Measurements from ENCODE around the gene SLC16A7. TPM values are rescaled to one million over a fixed set of nuclear protein-coding genes. Genes with fewer than 3 reads are reported as not detected.

The SLC16A7 gene
- total and polyA plus RNA-seq, 10 donors, result 3.2 to 98.8 (median 60.9) TPM

GRCh38 chr12:59700153-59700450 is 104.3 kb downstream of the SLC16A7 start:
- Histone ChIP-seq H3K36me3 (peaks cover 0 to 6% (median 5%) of the 10 kb centered on the region in 6 donors), H3K4me1 (peaks cover 0 to 12% (median 5%) of the 10 kb centered on the region in 6 donors), H3K4me3 (no peak overlapping the region), H3K27me3 (replicated peaks in 1 of 7) (no peaks in the 10 kb centered on the region), H3K9me3 (no peaks in the 10 kb centered on the region), H3K27ac (peak overlapping the region in 4 of 8 donors; percentile 38 to 52 (median 46))
- TF ChIP-seq, protein P1, sequence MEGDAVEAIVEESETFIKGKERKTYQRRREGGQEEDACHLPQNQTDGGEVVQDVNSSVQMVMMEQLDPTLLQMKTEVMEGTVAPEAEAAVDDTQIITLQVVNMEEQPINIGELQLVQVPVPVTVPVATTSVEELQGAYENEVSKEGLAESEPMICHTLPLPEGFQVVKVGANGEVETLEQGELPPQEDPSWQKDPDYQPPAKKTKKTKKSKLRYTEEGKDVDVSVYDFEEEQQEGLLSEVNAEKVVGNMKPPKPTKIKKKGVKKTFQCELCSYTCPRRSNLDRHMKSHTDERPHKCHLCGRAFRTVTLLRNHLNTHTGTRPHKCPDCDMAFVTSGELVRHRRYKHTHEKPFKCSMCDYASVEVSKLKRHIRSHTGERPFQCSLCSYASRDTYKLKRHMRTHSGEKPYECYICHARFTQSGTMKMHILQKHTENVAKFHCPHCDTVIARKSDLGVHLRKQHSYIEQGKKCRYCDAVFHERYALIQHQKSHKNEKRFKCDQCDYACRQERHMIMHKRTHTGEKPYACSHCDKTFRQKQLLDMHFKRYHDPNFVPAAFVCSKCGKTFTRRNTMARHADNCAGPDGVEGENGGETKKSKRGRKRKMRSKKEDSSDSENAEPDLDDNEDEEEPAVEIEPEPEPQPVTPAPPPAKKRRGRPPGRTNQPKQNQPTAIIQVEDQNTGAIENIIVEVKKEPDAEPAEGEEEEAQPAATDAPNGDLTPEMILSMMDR (IDR thresholded peaks at IDR 0.05 in 8 of 11, conservative IDR thresholded peaks at IDR 0.05 in 3 of 11), result no peak
- TF ChIP-seq POLR2AphosphoS5 (IDR thresholded peaks at IDR 0.05) (no peak), POLR2A (IDR thresholded peaks at IDR 0.05) (no peak)
- intact Hi-C loops (cut with DNase I; ENCODE audit: low total_unique reads), result no loop called here
- 80 to 98% (median 93%) methylated on average over 1 of the region's 1 CpG for WGBS, 5 donors
- DNase-seq, result no peak

GRCh38 chr12:59708064-59708463 is 112.2 kb downstream of the SLC16A7 start:
- H3K4me1 ChIP-seq, result no peaks in the 10 kb centered on the region
- no peak for DNase-seq
- TF ChIP-seq, protein P1 (IDR thresholded peaks at IDR 0.05 in 8 of 11, conservative IDR thresholded peaks at IDR 0.05 in 3 of 11), result no peak
- TF ChIP-seq POLR2AphosphoS5 (IDR thresholded peaks at IDR 0.05) (no peak), POLR2A (IDR thresholded peaks at IDR 0.05) (no peak)
- H3K27ac ChIP-seq, result no peak overlapping the region
- H3K36me3 ChIP-seq, result peaks cover 0 to 33% (median 9%) of the 10 kb centered on the region in 6 donors
- H3K4me3 ChIP-seq, result no peak overlapping the region
- intact Hi-C loops (cut with DNase I; ENCODE audit: low total_unique reads), result no loop called here
- no peaks in the 10 kb centered on the region for H3K27me3 ChIP-seq (replicated peaks in 1 of 7)
- no peaks in the 10 kb centered on the region for H3K9me3 ChIP-seq

- DNase-seq, result no peak
- Histone ChIP-seq H3K4me1 (no peaks in the 10 kb centered on the region), H3K27ac (no peak overlapping the region), H3K27me3 (replicated peaks in 1 of 7) (no peaks in the 10 kb centered on the region), H3K36me3 (peaks cover 0 to 33% (median 9%) of the 10 kb centered on the region in 6 donors), H3K4me3 (no peak overlapping the region), H3K9me3 (no peaks in the 10 kb centered on the region)
- 79 to 93% (median 89%) methylated on average over 1 of the region's 1 CpG for WGBS, 5 donors
- TF ChIP-seq POLR2A (IDR thresholded peaks at IDR 0.05), result no peak
- TF ChIP-seq, protein P1 (IDR thresholded peaks at IDR 0.05 in 8 of 11, conservative IDR thresholded peaks at IDR 0.05 in 3 of 11), result no peak
- TF ChIP-seq POLR2AphosphoS5 (IDR thresholded peaks at IDR 0.05), result no peak
- intact Hi-C loops (cut with DNase I; ENCODE audit: low total_unique reads), result no loop called here
Measured at GRCh38 chr12:59708484-59708883, 112.7 kb downstream of the SLC16A7 start.

DNA sequence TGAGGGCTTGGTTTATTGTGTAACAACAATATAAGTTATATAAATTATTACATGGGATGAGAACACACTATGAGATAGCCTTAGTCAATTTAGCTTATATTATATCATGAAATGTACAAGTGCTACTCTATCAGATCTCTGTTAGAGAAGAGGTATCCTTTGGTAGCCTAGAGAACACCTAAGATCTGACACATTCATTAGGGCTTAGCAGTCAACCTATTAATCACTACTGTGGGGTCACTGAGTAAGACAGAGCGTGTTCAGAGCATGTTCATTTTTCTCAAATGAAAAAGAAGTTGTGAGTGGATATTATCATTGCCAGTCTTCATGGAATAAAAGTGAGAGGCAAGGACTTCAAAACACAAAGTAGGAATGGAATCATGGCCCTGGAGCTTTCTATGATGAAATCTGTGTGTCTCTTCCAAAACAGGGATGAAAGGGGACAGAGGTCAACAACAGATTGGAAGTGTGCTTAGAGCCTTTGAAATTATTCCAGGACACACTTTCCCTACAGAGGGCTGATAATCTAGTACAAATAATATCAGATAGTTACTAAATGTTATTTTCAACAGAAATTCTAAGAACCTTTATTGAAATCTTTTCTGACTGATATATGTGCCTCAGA is 114.3 kb downstream of the SLC16A7 start:
- Histone ChIP-seq H3K4me1 (no peaks in the 10 kb centered on the region), H3K9me3 (no peaks in the 10 kb centered on the region), H3K36me3 (peaks cover 0 to 30% (median 3%) of the 10 kb centered on the region in 6 donors), H3K27ac (peak overlapping the region in 5 of 8 donors; percentile 27 to 59 (median 47)), H3K4me3 (no peak overlapping the region), H3K27me3 (replicated peaks in 1 of 7) (no peaks in the 10 kb centered on the region)
- intact Hi-C loops (cut with DNase I; ENCODE audit: low total_unique reads), result no loop called here
- WGBS, 5 donors, result 0 to 97% (median 45%) methylated on average over 1 of the region's 1 CpG
- TF ChIP-seq, protein P1 (IDR thresholded peaks at IDR 0.05 in 8 of 11, conservative IDR thresholded peaks at IDR 0.05 in 3 of 11), result no peak
- TF ChIP-seq POLR2A (IDR thresholded peaks at IDR 0.05) (no peak), POLR2AphosphoS5 (IDR thresholded peaks at IDR 0.05) (no peak)
- no peak for DNase-seq
